NCI-H146 treated with DMSO at 0.1 percent for 48 hours (cell line): Measurements from ENCODE around the gene C10orf143.

Source experiments
- DNase-seq: peaks from one replicate; lab custom pipeline; 2025; ENCODE audit not compliant: unreplicated experiment; lab: John Stamatoyannopoulos, UW

C10orf143 gene

DNA sequence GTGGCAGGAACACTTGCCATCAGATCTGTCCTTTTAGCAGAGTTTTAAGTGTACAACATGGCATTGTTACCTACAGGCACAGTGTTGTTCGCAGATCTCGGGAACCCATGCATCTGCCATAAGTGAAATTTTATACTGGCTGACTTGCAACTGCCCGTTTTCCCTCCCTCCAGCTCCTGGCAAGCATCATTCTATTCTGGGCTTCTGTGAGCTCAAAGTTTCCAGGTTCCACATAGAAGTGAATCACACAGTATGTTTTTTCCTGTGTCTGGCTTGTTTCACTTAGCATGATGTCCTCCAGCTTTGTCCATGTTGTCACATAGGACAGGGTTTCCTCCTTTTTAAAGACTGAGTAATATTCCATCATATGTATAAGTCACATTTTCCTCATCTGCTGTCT, 56.6 kb downstream of the C10orf143 start:
- DNase-seq: no peak

DNA sequence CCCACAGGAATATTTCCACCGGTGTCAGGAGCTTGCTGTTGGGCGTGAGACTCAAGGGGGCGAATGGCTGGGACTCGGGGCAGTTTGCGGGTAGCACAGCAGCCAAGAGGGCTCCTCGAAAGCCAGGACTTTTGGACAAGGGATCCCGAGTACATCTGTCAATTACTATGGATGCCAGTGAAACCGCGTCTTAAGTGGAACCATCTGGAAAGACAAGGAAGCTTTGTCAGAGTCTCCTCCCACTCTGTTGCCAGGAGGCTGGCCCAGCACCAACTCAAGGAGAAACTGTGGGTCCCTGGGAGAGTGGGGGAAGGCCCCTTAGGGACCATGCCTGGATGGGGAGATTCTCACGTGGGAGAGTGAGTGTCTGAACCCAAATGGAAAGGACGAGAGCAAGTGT, 57.1 kb downstream of the C10orf143 start:
- no peak for DNase-seq

DNA sequence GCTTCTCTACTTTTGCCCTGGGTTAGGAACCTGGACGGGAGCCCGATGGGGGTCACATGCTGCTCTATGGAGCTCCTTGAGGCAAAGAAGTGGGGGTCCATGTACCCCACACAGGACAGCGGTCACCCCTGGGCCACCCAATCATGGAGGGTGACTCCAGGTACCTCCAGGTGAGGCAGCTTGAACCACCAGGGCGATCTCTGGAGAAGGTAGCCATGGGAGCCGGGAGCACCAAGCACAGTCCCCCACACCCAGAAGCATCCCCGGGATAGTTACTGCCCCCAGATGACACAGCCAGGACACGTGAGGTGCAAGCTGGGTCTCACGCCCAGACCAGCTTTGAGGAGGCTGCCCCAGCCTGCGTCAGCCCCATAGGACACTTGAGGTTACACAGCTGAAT, 58.4 kb downstream of the C10orf143 start:
- DNase-seq: no peak

DNA sequence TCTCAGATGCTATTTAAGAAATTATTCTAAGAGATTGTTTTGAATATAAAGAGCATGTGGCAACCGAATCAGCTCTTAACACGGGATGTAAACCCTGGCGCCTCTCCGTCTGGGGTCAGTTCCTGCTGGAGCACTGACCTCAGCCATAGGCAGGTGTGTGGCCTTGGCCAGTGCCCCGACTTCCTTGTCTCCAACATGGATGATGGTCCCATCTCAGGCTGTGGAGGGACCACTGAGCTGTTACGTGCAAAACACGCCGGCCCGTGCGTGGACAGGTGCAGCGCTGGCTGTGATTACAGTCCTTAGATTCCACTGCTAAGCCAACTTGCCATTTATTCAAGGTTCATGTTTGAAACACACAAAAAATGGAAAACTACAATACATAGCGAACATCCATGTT, 59.9 kb downstream of the C10orf143 start:
- DNase-seq: no peak

DNA sequence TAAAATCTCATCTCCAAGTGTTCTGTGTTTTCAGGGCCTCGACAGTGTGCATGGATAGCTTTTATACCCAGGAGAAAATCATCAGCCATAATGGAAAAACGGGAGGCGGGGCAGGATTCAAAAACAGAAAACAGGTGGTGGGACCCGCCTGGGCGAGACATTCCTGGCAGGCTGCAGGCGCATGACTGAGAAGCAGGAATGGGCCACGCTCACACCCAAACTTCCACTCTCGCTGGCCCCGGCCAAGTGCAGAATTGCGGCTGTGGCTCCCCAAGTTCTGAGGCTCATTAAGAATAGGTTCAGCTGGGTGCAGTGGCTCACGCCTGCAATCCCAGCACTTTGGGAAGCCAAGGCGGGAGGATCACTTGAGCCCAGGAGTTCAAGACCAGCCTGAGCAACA, 60.6 kb downstream of the C10orf143 start:
- no peak for DNase-seq

DNA sequence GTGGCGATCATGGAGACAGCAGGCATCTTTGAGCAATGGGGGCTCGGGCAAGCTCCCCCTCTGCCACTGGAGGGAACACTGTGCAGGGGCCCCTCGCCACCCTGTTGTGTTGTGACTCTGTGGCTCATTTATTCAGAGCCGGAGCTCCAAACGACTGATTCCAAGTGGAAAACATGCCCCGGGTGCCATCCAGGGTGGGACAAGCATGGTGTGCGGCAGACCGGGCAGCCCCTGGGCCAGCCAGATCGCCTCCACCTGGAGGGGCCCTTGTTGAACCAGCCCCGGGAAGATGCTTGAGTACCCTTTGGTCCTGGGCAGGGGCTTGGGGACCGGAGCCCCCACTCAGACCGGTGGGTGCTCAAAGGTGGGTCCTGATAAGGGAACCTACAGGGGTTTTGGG, 61.4 kb downstream of the C10orf143 start:
- no peak for DNase-seq

DNA sequence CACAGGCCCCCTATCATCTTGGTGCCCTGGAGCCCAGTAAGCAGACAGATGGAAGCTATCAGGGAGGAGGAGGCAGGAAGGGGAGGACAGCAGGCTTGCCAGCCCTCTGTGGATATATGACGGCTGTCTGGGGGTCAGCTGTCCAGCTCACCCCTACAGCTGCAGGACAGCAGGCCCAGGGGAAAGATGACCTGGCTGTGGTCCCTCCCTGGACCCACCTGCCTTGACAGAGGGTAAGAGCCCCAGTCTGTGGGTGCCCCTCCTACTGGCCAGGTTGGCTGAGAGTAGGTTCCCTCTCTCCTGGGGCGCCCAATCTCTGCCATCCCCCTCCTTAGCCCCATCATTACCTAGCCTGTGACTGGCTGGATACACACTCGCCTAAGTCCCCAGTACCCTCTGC, 62.5 kb downstream of the C10orf143 start:
- no peak for DNase-seq

DNA sequence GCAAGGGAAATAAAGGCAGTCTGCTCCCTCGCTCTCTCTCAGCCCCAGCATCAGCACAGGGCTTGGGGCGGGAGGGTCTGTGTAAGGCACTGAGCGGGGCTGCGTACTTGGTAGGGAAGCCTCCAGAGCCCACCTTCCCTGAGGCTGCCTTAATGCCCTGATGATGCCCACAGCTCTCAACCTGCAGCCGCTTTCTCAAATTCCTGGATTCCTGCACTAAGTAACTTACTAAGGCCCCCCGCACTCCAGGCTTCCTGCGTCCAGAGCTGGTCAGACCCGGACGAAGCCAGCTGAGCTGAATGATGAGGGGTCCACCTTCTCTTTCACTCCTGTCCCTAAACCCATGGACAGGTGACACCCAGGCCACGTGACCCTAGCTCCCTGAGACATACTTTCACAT, 63.3 kb downstream of the C10orf143 start:
- no peak for DNase-seq

DNA sequence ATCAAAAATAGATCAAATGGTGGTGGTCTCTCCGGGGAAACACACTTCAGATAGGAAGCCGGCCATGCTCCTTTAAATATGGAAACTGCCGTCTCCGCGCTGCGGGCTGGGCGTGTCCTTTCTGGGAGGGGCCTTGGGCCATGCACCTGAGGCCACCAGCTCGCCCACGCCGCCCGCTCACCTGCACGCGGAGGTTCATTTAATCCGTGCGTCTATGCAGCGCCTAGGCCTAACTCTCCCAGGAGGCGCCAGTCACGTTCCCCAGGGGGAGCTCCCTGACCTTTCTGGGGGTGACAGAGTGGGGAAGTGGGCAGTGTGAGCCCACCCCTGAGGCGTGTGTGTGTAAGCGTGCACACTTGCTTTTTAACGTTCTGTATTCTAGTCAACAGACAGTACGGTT, 64.0 kb downstream of the C10orf143 start:
- no peak for DNase-seq

DNA sequence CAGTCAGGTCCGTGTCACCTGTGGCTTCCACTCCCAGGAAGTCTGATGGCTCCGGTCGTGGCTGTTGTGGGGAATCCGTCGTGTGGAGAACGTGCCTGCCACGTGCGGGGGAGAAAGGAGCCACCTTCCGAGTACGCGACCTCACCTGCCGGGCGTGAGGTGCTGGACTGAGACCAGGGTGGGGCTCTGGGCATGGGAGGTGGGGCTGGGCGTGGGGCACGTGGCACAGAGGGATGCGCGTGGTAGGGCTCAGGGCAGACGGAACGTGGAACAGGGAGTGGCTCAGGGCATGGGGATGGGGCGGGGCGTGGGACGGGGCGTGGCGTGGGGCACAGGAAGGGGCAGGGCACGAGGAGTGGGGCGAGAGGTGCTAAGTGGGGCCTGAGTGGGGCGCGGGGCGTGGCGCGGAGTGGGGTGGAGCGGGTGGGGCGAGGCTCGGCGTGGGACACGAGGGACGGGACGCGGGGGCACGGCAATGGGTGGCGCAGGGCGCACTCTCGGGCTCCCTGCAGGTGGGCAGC, 64.8 kb downstream of the C10orf143 start:
- DNase-seq: no peak

DNA sequence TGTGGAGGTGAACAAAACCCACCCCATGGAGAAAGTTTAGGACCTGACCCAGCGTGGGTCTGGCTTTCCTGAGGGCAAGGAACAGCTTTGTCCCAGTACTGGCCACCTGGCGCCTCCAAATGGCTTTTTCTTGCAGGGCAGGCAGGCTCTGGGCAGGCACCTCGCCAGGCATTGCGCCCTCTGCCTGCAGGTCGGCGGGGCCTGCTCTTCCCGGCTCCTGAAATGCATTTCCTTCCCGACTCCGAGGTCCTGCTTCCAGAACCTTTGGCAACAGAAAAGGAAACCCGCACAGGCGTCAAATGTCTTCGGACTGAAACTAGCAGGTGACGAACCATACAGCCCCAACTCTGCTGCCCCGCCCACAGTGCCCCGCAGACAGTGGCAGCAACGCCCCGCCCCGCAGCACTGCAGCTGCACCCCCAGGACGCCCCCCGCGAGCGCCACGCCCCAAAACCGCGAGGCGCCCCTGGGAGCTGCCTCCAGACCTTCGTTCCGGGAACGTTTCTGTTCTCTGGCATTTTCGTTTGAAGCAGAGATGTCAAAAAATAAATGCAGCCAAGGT, 65.5 kb downstream of the C10orf143 start:
- DNase-seq: no peak

DNA sequence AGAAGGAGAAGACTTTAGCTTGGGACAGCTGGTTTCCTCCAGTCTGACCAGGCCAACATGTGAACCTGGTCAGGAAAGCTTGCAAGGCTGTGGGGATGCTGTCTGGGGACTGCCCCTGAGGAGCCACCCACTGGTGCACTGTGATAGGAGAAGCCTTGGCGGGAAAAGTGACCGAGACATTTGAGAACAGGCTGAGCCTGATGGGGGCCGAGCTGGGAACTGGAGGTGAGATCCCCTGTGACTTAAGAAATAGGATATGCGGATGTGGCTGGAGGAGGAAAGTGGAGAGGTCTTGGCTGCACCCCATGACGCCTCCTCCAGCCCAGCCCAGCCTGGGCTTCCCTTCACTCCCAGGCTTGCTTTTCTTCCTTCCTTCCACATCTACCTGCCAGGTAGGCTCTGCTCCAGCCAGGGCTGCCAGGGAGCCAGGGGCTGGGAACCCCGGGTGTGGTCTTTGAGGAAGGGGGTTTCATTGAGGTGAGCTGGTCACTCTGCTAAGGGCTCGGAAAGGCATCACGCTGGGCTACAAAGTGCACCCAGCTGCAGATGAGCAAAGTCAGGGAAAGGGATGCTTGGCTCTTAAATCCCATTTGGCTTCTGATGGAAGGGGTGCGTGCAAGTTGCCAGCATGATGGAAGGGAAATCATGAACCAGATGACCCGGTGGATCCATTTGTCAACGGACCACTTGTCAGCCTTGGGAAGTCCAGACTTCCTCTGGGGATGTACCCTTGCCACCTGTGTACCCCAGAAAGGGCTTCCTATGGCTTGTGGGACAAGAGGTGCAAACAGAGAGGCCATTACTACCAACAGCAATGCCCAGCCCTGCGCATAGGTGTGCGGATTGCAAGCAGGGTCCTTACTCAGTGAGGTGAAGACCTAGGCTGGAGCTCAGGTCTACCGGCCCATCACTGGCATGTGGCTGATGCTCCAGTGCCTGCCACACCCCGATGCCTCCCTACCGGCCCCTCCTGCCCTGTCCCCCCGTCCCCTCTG, 66.3 kb downstream of the C10orf143 start:
- DNase-seq: no peak

DNA sequence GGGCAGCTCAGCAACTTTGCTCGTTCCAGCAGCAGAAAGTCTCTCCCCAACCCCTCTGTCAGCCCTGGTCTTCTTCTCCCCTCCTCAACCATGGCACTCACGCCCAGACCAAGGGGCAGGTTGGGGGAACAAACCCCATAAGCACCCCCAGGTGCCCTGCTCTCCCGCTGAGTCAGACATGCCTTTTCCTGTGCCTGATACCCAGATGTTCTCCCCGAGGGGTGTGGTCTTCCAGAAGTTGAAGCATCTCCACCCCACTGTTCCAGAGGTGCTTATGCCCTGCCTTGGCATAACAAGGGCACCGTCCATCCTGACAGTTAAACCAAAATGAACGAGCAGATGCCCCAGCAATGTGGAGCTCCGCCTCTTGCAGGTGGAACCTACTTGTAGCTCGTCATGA, 67.1 kb downstream of the C10orf143 start:
- no peak for DNase-seq

DNA sequence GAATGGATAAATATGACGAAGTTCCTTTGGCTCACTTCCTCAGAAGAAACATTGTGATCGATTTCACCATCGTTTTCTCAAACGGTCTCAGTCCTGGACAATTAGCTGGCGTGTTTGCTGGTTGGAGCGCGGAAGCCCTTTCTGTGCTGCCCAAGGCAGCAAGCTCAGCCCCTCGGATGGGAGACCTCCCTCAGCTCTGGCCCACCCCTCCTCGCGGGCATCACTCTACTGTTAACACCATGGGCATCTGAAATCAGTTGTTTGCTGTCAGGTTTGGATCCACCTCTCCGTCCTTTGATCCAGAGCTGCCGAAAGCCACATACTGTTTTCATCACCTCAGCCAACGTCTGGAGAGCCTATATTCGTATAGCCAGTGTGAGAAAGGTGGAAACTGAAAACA, 68.2 kb downstream of the C10orf143 start:
- DNase-seq: no peak

DNA sequence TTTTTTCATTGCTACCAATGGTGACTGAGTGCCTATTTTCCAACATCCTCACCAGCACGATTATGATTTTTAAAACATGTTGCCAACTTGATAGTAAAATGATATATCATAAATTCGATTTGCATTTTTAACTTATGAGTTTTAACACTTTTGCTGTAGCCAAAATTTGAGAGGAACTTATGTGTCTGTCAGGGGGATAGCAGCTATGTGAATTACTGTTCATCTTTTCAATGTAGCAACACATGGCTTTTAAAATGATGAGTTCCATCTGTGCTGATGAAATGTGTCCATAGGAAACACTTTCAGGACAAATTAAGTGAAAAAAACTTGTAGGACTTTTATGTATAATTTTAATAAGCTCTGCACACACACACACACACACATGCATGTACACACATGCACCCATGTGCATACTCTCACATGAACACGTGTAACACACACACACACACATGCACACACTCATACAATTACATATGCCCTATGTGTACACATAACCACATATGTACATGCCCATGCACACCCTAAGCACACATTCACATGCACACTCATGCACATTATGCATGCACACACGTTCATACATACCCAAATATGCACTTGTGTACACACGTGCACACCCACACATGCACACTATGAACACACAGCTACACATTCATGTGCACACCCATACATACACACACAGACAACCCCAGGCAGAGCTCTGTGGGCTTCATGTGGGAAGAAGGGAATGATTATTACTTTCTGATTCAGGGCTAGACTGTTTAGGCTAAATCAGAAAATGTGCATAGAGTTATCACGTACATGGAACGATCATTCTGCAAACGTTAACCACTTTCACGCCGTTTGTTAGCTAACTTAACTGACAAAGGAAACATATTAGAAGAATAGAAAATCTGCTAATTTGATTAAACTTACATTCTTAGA, 68.9 kb downstream of the C10orf143 start:
- no peak for DNase-seq

DNA sequence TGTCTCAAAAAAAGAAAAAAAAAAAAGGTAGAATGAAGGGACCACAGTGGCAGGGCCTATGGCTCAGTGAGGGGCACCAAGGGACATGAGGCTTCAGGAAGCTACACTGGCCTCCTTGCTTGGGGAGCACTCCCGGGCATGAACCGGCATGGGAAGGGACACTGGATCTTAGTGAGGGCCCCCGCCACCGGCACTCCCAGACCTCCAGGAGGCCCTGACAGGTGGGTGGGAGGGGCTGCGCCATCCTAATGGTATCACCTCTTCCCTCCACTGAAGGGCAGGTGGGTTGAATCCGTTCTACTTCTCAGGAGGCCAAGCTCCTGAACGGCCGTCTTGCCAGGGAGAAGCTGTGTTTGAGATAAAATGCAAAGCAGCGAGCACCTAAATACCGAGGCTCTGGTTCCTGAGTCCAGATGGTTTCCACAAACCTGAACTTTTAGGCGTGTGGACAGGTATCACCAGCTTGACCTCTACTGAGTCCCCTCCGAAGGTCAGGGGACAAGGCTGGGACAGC, 69.8 kb downstream of the C10orf143 start:
- DNase-seq: no peak

DNA sequence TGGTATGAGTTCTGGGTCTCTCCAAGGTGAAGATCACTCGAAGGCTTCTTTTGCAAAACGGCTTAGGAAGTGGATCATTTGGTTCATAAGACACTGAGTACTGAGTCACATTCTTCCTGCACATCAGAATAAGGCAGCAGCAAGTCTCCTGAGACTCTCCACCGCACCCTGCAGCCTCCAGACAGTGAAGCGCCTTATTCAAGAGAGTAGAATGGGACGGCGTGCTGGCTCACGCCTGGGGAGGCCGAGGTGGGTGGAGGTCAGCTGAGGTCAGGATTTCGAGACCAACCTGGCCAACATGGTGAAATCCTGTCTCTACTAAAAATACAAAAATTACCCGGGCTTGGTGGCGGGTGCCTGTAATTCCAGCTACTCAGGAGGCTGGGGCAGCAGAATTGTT, 70.3 kb downstream of the C10orf143 start:
- DNase-seq: no peak

DNA sequence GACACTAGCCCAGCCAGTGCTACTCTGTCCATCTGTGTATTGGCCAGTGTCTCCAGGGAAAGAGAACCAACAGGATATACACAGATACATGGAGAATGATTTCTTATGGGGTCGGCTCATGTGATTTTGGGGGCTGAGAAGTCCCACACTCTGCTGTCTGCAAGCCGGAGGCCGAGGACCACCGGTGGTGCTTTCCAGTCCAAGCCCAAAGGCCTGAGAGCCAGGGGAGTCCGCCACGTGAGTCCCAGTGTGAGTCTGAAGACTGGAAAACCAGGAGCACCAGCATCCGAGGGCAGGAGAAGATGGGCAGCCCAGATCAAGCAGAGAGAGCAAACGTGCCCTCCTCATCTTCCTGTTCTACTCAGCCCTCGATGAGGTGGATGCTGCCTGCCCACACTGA, 71.5 kb downstream of the C10orf143 start:
- no peak for DNase-seq

DNA sequence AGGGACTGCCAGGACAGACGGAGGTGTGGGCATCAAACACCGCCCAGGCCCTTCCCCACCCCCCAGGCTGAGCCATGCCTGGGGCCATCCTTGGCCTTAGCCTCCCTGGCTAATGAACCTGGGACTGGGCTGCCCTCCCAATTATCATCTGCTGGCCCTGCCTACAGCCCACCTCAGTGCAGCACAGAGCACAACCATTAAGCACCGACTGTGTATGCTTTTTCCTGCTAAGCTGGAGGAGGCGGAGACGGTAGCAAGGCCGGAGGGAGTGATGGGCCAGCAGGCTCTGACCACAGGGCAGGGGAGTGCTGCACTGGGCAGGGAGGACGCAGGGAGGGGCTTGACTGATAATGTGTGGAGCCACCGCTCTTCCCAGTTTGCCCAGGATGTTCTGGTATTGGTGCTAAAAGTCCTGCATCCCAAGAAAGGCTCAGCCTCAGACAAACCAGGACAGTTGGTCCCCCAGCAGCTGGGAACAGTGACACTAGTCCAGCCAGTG, 72.0 kb downstream of the C10orf143 start:
- DNase-seq: no peak

DNA sequence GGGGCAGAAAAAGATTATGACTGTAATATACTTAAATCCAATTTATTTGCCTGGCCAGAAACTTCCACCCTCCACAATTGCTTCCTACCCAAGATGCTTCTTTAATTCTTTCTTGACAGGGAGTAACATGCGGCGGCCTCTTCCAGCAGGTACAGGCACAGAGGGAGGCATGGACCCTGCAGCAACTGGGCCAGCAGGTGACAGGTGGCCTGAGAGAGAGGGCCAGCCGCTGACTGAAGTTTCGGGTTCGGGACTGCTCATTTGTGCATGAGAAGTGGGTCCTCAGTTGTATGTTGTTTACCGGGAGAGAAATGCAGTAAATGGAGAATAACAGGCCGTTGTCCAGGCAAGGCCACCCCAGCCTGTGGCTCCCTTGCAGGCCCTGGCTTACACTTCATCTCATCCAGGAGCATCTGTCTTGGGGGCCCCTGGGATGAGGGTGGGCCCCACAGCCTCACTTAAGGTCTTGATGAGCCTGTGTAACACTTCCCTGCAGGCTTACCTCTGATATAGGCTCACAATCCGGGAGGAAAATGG, 72.5 kb downstream of the C10orf143 start:
- no peak for DNase-seq
